NK-92 treated with Interleukin-12 subunit alpha and Interleukin-12 subunit beta, amount 100 ng/mL, for 24 hours (cell line): Measurements from ENCODE around the gene AGAP4.
"Not testable (repeated sequence)": the region's sequence is repeated elsewhere in the genome, so short reads cannot be mapped to it uniquely, and the experiment has no call there.

ENCODE experiments used
- DNase-seq: peaks from one replicate; lab custom pipeline; 2025; lab: John Stamatoyannopoulos, UW

Gene AGAP4

DNA sequence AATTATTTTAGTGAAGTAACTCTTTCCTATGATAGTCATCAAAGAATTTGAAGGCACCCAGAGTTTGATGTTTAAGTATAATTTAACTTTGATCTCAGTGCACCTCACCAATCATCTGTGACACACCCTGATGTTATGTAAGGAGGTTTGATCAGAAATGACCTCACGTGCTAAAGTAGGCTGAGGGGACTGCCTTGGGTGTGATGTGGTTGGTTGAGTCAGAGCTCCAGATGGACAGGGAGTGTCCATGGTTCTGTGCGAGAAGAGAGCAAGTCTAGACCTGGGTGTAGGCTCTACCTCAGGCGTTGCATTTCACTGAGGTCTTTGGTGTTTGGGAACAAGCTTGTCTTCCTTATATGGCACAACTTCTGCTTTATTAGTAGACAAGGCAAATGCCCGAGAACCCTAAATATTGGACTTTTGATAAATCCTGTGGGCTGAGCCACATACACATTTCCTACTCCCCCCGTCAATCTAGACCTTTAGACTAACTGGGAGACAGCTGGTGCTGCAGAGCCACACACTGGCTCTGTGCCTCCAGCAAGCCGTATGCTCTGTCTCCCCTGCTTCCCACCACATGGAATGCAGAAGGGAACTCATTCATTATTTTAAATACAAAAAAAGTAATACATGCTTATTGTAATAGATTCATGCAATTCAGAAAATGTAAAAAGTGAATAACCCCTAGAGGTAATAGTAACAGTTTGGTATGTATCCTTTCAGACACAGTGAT lies 56.4 kb downstream of the AGAP4 start:
- not testable (repeated sequence) for DNase-seq

DNA sequence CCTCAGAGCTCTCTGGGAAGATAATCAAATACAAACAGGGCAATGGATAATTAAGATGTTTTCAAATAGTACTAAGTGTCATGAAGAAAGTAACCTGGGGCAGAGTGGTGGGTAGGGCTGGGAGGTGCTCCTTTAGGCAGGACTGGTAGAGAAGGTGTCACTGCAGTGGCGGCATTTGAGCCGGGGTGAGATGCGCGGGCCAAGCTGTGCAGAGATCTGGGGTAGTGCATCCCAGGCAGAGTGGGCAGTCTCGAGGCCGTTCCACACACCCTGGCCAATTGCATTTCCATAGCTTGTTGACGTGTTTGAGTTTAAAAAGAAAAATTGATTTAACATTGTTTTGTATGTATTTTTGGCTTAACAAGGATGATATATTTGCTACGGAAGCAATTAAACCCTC lies 57.3 kb downstream of the AGAP4 start:
- DNase-seq, result not testable (repeated sequence)

DNA sequence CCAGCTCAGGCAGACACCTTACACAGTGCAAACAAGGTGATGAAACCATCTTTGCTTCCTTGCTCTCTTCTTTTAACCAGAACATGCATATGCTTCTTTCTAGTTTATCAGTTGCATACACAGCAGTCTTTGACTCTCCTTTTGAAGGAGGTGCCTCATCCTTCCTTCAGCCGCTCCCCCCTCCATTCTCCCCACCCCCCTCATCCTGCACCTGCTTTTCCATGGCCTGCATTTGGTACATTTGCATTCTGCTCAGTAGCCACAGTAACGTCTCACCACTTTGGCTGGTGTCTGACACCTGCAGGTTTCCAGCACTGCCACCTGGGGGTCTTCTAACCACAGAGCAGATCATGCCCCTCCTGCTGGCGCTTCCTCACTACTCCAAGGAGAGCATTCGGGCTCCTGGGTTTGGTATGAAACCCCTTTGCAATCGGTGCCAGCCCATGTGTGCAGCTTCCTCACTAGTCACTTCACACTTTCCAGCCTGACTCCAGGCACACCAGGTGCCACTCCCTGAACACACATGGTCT lies 60.0 kb downstream of the AGAP4 start:
- not testable (repeated sequence) for DNase-seq

DNA sequence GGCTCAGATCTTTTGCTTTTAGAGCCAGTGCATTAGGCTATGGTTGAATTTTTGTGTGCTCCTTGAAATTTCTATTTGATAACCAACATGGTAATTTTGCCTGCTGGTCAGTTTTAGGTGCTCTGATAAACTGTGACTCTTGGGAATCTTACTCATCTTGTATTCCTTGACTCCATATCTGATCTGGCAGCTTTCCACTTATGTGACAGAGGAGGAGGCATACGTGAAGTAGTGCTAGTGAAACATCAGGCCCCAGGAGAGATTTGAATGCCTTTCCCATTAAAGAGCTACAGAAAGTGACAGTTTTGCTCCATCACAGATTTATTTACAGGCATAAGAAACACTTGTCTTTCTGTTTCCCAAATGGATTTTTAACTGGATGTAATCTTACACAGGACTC lies 61.1 kb downstream of the AGAP4 start:
- not testable (repeated sequence) for DNase-seq
